PFSK-1 (cell line): ENCODE data around the gene CKAP5.

Experiments used
- POLR2AphosphoS5 ChIP-seq: IDR thresholded peaks from 2 replicates; pipeline ENCODE4 v1.6.1; 2012; ENCODE audit warnings: low read depth, mild to moderate bottlenecking, control low read depth, low read length, moderate library complexity
- SIN3A ChIP-seq: IDR thresholded peaks from 2 replicates; pipeline ENCODE4 v1.6.1; 2012; ENCODE audit warnings: mild to moderate bottlenecking, low read length, moderate library complexity, borderline replicate concordance; ENCODE audit not compliant: insufficient read depth
- TF ChIP-seq, protein P1 (sequence below), 2 experiments: IDR thresholded peaks; 2 replicates each; pipeline versions ENCODE4 v1.6.1 to v1.8.0; 2011 to 2012; ENCODE audit warnings: low read depth in 2 of 2, low read length in 2 of 2, control low read depth in 1 of 2, inconsistent platforms in 1 of 2, mild to moderate bottlenecking in 1 of 2, moderate library complexity in 1 of 2; ENCODE audit not compliant: insufficient read depth in 1 of 2

- no peak for TF ChIP-seq SIN3A
- peak; percentile 2; the same call in 1 of the 2 replicates for TF ChIP-seq POLR2AphosphoS5
- TF ChIP-seq, protein P1, sequence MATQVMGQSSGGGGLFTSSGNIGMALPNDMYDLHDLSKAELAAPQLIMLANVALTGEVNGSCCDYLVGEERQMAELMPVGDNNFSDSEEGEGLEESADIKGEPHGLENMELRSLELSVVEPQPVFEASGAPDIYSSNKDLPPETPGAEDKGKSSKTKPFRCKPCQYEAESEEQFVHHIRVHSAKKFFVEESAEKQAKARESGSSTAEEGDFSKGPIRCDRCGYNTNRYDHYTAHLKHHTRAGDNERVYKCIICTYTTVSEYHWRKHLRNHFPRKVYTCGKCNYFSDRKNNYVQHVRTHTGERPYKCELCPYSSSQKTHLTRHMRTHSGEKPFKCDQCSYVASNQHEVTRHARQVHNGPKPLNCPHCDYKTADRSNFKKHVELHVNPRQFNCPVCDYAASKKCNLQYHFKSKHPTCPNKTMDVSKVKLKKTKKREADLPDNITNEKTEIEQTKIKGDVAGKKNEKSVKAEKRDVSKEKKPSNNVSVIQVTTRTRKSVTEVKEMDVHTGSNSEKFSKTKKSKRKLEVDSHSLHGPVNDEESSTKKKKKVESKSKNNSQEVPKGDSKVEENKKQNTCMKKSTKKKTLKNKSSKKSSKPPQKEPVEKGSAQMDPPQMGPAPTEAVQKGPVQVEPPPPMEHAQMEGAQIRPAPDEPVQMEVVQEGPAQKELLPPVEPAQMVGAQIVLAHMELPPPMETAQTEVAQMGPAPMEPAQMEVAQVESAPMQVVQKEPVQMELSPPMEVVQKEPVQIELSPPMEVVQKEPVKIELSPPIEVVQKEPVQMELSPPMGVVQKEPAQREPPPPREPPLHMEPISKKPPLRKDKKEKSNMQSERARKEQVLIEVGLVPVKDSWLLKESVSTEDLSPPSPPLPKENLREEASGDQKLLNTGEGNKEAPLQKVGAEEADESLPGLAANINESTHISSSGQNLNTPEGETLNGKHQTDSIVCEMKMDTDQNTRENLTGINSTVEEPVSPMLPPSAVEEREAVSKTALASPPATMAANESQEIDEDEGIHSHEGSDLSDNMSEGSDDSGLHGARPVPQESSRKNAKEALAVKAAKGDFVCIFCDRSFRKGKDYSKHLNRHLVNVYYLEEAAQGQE (IDR thresholded peaks at IDR 0.05; ENCODE audit: insufficient read depth in 1 of 2, low read depth in 2 of 2, low read length in 2 of 2), result no peak
Observed at GRCh38 chr11:46706886-46707285, 139.2 kb downstream of the CKAP5 start.
